ENCODE data around the gene ZNG1A. TPM values are rescaled to one million over a fixed set of nuclear protein-coding genes. Genes with fewer than 3 reads are reported as not detected.
"Not testable (repeated sequence)": the region's sequence is repeated elsewhere in the genome, so short reads cannot be mapped to it uniquely, and the experiment has no call there.

Gene ZNG1A
- total RNA-seq: 10 to 100 TPM; 16.5 to 65.3 (median 32.2) TPM

DNA sequence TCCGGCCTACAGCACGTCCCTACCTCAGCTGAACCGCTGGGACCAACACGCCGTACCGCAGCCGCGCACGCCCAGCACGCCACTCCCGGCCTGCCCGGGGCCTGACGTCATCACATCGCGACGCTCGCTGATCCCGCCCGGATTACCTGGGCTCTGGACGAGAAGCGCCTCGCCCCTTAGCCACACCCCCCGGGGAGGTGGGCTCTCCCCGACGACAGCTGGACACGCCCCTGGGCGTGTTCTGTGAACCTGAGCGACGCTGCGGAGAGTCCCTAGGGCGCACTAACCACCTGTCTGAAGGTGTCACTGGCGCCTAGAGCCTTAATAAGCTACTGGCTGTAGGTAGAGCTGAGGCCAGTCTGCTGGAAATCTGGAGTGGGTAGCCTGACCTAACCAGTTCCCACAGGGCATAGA is at the start of gene ZNG1A:
ZNG1A (minus strand) TSS at position 87 of the 414 bp plus-strand sequence. CDS start 87 bp downstream, outside the sequence.
- H3K4me1 ChIP-seq (replicated peaks in 1 of 2); H3K27ac ChIP-seq; in situ Hi-C loops (cut with MboI; ENCODE audit: low pct_unique_long_range_greater_than_20kb in 2 of 9, low sequenced_read_pairs in 9 of 9, unreplicated experiment in 9 of 9); ATAC-seq (replicated peaks in 6 of 8): not testable (repeated sequence)
- WGBS, 10 experiments: no CpG with 5 or more reads among the region's 32 CpGs
- H3K4me3 ChIP-seq: peak within 1 kb of the TSS in 4 of 5 donors; percentile 22 to 38 (median 34)

DNA sequence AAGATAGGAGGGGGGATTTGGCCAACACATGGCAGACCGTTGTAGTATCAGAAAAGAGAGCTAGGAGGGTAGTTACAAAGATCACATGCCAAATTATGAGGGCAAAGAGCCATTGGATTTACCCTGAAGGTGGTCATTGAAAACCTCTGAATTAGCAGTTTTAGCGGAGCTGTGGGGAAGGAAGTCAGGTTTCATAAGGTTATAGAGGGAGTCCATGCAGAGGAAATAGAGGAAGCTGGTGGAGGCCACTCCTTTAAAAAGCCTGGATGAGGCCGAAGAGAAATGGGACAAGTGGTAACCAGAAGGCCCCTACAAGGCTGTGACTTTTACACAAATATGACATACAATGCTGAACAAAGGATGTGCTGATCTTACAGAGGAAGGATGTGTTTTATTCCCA is 49.0 kb upstream of the ZNG1A start:
- H3K4me1 ChIP-seq (replicated peaks in 1 of 2): no peaks in the 10 kb centered on the region
- no peak overlapping the region for H3K27ac ChIP-seq
- ATAC-seq (replicated peaks in 6 of 8): no peak
- in situ Hi-C loops (cut with MboI; ENCODE audit: low pct_unique_long_range_greater_than_20kb in 2 of 9, low sequenced_read_pairs in 9 of 9, unreplicated experiment in 9 of 9): no loop called here
- WGBS, 10 experiments: 0 to 100% (median 75%) methylated on average over 1 to 3 of the region's 3 CpGs
- no peak overlapping the region for H3K4me3 ChIP-seq

DNA sequence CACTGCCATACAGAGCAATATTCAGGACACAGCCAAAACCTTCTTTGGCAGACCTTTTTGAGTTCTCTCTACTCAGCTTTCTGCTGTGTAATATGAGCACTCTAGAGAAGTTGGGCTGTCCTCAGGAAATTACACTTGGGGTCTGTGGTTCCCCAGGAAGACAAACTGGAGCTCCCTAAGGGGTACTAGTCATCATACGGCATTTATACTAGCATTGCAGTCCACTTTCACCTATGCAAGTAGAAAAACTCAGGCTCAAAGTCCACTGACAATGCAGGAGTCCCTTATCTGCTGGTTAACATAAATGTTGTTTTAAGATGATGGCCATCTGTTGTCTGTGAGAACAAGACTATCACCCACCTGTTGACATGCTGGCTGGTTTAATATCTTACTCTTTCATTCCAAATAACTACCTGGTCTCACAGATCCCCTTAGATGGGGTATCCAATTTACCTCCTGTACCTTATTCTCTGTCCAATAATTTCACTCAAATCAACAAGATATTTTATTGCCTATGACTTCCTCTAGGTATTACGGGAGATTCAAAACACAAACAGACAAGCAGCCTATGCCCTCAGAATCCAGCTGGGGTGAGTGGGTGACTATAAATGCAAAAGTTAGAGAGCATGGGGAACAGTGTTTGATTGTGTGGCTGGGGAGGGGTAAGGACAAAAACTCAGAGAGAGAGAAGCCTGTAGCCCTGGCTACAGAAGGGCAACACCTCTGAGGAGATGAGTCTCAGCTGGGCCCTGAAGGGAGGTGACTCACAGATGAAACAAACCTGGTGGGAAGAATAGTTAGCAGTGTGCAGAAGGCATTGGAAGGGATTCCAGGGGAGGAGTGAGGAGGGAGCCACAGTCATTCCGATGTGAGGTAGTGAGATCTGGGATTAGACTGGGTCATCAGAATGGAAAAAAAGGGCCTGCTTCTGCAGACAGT is 46.0 kb upstream of the ZNG1A start:
- Histone ChIP-seq H3K4me3 (no peak overlapping the region), H3K27ac (no peak overlapping the region), H3K4me1 (replicated peaks in 1 of 2) (no peaks in the 10 kb centered on the region)
- WGBS, 10 experiments: 48 to 100% (median 82%) methylated on average over 1 to 2 of the region's 3 CpGs; no CpG with 5 or more reads in 4 of the 10 experiments
- ATAC-seq (replicated peaks in 6 of 8): peak in 2 of 8 experiments; percentile 61 to 65
- in situ Hi-C loops (cut with MboI; ENCODE audit: low pct_unique_long_range_greater_than_20kb in 2 of 9, low sequenced_read_pairs in 9 of 9, unreplicated experiment in 9 of 9): no loop called here

DNA sequence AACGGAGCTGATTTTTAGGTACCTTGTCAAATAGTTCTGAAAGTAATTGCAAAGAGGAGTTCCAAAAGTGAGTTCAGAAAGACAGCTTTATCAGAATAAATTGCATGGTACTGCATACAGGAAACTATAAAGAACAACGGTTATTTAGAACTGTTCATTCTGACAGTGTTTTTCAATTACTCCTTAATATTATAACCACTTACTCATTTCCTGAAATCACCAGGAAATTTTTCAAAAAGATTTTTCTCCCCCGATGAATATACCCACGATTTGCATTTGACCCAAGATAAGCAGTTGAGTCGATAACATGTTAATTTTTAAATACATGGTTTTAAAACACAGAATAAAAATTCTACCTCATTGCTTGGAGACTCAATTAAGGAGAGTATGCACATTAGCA is 45.2 kb upstream of the ZNG1A start:
- Histone ChIP-seq H3K4me3 (no peak overlapping the region), H3K27ac (no peak overlapping the region), H3K4me1 (replicated peaks in 1 of 2) (no peaks in the 10 kb centered on the region)
- ATAC-seq (replicated peaks in 6 of 8): no peak
- in situ Hi-C loops (cut with MboI; ENCODE audit: low pct_unique_long_range_greater_than_20kb in 2 of 9, low sequenced_read_pairs in 9 of 9, unreplicated experiment in 9 of 9): no loop called here
- 8 to 100% (median 86%) methylated on average over 2 to 5 of the region's 5 CpGs for WGBS, 10 experiments

DNA sequence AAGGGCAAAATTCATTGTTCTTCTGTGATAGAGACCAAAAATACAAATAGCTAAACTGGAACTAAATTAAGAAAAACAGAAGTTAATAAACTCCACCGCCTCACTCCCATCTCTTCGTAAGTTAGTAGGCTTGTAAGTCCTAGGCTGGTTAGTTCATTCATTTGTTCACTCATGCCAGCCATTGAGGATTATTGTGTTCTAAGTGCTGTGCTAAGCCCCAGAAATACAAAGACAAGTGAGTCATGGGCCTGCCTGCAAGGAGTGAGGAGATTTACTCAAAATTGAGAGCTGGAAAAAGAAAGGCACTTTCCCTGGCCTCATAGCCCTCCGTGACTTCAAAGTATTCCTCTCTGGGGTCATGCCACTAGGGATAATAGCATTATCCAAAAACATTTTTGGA is 44.3 kb upstream of the ZNG1A start:
- no peak overlapping the region for H3K27ac ChIP-seq

DNA sequence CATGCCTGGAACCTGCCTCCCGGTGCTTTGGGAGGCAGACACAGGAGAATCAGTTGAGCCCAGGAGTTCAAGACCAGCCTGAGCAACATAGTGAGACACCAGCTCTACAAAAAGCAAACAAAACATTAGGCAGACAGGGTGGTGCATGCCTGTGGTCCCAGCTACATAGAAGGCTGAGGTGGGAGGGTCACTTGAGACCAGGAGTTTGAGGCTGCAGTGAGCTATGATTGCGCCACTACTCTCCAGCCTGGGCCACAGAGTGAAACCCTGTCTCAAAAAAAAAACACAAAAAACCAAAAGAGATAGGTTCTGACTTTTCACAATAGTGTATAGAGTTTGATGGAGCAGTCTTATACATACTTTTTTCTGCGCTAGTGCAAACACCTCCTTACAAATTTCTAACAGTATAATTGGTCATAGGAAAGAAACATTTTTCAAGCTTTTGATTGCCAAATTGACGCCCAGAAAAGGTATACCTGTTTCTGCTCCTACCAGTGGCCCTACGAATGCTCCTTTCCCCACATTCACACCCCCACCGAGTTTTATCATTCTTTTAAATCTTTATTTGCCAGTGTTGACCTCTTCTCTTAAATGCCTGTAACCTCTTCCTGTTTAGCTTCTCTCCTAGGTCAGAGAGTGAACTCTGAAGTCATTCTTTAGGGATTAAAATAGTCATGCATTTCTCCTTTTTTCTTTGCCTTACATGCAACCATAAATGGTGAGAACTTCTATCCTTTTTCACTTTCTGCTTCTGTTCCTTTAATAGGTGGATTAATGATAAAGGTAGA is 43.3 kb upstream of the ZNG1A start:
- Histone ChIP-seq H3K4me3 (no peak overlapping the region), H3K4me1 (replicated peaks in 1 of 2) (no peaks in the 10 kb centered on the region), H3K27ac (no peak overlapping the region)
- no peak for ATAC-seq (replicated peaks in 6 of 8)
- 22 to 80% (median 58%) methylated on average over 2 to 6 of the region's 6 CpGs for WGBS, 10 experiments
- in situ Hi-C loops (cut with MboI; ENCODE audit: low pct_unique_long_range_greater_than_20kb in 2 of 9, low sequenced_read_pairs in 9 of 9, unreplicated experiment in 9 of 9): no loop called here

More for the DNA sequence above, 44.3 kb upstream of the ZNG1A start:
- in situ Hi-C loops (cut with MboI; ENCODE audit: low pct_unique_long_range_greater_than_20kb in 2 of 9, low sequenced_read_pairs in 9 of 9, unreplicated experiment in 9 of 9): no loop called here
- ATAC-seq (replicated peaks in 6 of 8): no peak
- no peak overlapping the region for H3K4me3 ChIP-seq
- H3K4me1 ChIP-seq (replicated peaks in 1 of 2): no peaks in the 10 kb centered on the region
- 0 to 95% (median 54%) methylated on average over 1 to 3 of the region's 3 CpGs; no CpG with 5 or more reads in 3 of the 10 experiments for WGBS, 10 experiments

DNA sequence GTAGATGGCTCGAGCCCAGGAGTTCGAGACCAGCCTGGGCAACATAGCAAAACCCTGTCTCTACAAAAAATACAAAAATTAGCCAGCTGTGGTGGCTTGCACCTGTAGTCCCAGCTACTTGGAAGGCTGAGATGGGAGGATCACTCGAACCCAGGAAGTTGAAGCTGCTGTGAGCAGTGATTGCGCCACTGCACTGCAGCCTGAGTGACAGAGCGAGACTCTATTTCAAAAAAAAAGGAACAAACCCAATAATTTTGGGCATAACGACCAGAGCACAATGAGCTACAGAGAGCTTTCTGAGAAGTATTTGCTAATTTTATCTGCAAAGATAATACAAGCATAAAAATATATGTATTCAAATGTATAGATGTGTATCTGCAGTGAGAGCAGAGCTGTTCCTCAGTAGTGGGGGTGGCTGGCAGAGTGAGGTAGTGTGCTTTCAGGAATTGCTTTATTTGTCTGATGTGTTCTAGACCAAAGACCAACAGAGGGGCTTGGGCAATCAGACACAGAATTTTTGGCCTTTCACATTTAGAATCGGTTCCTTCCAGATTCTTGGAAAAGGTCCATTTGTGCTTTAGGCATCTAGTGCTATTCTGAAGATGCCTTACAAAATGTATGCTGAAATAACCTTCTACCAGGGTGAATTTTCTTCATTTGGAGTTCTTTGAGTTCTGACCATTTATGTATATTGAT is 41.0 kb upstream of the ZNG1A start:
- Histone ChIP-seq H3K4me3 (no peak overlapping the region), H3K27ac (no peak overlapping the region), H3K4me1 (replicated peaks in 1 of 2) (no peaks in the 10 kb centered on the region)
- 0 to 100% (median 60%) methylated on average over 1 to 5 of the region's 7 CpGs; no CpG with 5 or more reads in 1 of the 10 experiments for WGBS, 10 experiments
- no peak for ATAC-seq (replicated peaks in 6 of 8)
- in situ Hi-C loops (cut with MboI; ENCODE audit: low pct_unique_long_range_greater_than_20kb in 2 of 9, low sequenced_read_pairs in 9 of 9, unreplicated experiment in 9 of 9): no loop called here

DNA sequence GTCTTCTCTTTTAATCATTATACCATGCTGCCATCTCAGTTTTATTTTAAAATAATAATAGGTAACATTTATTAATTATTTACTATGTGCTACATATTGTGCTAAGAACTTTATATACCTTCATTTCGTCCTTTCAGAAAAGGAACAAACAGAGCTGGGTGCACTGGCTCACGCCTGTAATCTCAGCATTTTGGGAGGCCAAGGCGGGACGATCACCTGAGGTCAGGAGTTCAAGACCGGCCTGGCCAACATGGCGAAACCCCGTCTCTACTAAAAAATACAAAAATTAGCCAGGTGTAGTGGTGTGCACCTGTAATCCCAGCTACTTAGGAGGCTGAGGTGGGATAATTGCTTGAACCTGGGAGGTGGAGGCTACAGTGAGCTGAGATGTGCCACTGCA is 40.2 kb upstream of the ZNG1A start:
- ATAC-seq (replicated peaks in 6 of 8); in situ Hi-C loops (cut with MboI; ENCODE audit: low pct_unique_long_range_greater_than_20kb in 2 of 9, low sequenced_read_pairs in 9 of 9, unreplicated experiment in 9 of 9); H3K4me3 ChIP-seq; H3K27ac ChIP-seq; H3K4me1 ChIP-seq (replicated peaks in 1 of 2): not testable (repeated sequence)
- WGBS, 10 experiments: 53 to 100% (median 74%) methylated on average over 1 to 7 of the region's 7 CpGs; no CpG with 5 or more reads in 4 of the 10 experiments

DNA sequence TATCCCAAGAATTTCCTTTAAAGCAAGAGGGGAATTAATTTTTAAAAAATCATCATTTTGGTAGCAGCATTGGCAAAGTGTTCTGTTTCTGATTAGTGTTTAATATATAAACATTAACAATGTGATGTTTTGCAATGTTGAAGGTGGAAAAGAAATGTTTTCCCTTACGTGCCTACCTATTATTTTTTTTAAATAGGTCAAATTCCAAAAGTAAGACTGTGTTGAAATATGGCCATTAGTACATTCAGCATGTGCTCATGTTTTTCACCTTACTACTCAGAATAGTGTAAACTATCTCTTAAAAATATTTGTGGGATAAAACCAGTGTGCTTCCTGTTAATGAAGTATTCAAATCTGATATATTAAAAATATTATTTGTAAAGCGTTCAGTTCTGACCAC is 39.1 kb upstream of the ZNG1A start:
- ATAC-seq (replicated peaks in 6 of 8): no peak
- WGBS, 10 experiments: 0 to 100% (median 85%) methylated on average over 1 to 2 of the region's 2 CpGs; no CpG with 5 or more reads in 2 of the 10 experiments
- in situ Hi-C loops (cut with MboI; ENCODE audit: low pct_unique_long_range_greater_than_20kb in 2 of 9, low sequenced_read_pairs in 9 of 9, unreplicated experiment in 9 of 9): no loop called here
- no peak overlapping the region for H3K27ac ChIP-seq
- H3K4me1 ChIP-seq (replicated peaks in 1 of 2): no peaks in the 10 kb centered on the region
- no peak overlapping the region for H3K4me3 ChIP-seq

DNA sequence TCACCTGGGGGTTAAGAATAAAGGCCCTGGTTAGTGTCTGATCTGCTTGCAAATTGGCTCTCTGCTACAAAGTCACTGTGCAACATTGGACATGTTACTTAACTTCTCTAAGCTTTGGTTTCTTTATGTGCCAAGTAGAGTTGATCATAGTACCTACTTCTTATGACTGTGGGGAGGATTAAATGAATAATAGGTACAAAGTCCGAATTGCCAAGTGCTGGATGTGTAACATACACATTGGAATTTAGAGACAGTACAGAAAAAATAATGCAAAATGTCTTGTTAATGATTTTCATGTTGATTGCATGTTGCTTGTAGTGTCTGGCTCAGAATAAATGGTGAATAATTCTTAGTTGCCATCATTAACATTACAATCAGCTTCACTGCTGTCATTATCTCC is 38.0 kb upstream of the ZNG1A start:
- in situ Hi-C loops (cut with MboI; ENCODE audit: low pct_unique_long_range_greater_than_20kb in 2 of 9, low sequenced_read_pairs in 9 of 9, unreplicated experiment in 9 of 9): no loop called here

DNA sequence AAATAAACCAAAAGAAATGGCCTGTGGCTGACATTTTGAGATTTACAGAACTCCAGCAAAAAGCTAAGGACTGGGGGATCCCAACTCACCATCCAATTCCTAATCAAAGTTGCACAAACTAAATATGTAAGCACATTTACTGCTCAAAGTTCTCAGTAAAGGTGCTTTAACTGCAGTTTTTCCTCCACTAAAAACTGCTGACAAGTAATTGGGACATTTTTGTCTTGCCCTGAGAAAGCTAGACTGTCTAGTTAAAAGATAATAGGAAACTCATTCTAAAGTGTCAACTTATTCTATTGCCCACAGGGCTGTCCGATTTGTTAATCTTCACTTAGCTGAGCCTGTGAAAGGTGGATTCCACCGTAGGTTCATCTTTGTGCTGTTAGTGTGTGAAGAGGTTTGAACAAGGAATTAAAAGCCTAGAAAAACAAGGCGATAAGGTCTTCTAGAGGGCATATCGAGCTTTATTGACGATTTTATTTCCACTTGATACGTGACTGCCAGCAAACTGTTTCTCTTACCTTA is 36.8 kb upstream of the ZNG1A start:
- H3K4me3 ChIP-seq: no peak overlapping the region
- ATAC-seq (replicated peaks in 6 of 8): no peak
- in situ Hi-C loops (cut with MboI; ENCODE audit: low pct_unique_long_range_greater_than_20kb in 2 of 9, low sequenced_read_pairs in 9 of 9, unreplicated experiment in 9 of 9): no loop called here
- H3K4me1 ChIP-seq (replicated peaks in 1 of 2): no peaks in the 10 kb centered on the region
- 25 to 83% (median 66%) methylated on average over 1 to 6 of the region's 6 CpGs; no CpG with 5 or more reads in 2 of the 10 experiments for WGBS, 10 experiments
- H3K27ac ChIP-seq: no peak overlapping the region

More for the DNA sequence above, 38.0 kb upstream of the ZNG1A start:
- ATAC-seq (replicated peaks in 6 of 8): no peak
- no peak overlapping the region for H3K4me3 ChIP-seq
- 0 to 67% (median 45%) methylated on average over 1 of the region's 1 CpG; no CpG with 5 or more reads in 4 of the 10 experiments for WGBS, 10 experiments
- H3K4me1 ChIP-seq (replicated peaks in 1 of 2): no peaks in the 10 kb centered on the region
- H3K27ac ChIP-seq: no peak overlapping the region

DNA sequence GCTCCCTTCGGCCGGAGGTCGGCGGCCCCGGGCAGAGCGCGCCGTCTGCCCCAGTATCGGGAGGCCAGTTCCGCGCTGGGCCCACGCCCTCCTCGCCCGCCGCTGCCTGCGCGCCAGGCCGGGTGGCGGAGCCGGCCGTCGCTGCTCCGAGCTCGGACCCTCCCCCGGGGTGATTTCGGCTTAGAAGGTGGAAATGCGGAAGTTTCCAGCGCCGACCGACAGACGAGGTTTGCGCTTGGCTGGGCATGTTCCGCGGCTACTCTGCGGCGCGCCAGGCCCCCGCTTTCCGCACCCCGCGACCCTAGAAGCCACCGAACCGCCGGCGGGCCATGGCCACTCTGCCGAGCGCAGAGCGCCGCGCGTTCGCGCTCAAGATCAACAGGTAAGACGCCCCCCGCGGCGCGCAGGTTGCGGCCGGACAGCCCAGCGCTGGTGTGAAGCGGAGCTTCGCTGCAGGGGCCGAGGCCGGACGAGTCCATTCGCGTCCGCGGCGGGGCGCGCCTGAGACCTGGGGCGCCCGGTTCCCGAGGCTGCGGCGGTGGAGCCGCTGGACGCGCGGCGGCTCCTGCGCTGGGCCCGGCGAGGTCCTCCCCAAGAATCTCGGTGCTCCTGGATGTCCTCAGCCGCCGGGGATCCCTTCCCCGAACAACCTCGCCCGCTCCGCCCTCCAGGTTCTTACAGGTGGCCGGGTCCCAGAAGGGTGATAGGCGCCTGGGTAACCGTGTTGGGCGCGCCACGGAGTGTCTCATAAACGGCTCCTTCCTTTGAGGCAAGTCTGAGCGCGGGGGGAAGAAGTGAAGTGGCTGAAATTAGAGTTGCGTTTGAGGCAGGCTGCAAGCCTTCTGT is 36.0 kb upstream of the ZNG1A start, which contains the start of gene DOCK8:
DOCK8 (plus strand) TSS at position 218 of the 846 bp plus-strand sequence; CDS start at position 330, 112 bp downstream.
- ATAC-seq (replicated peaks in 6 of 8): peak; percentile 52 to 95 (median 74)
- in situ Hi-C loops (cut with MboI; ENCODE audit: low pct_unique_long_range_greater_than_20kb in 2 of 9, low sequenced_read_pairs in 9 of 9, unreplicated experiment in 9 of 9): no loop called here
- 0 to 15% (median 5%) methylated on average over 4 to 10 of the region's 103 CpGs; no CpG with 5 or more reads in 3 of the 10 experiments for WGBS, 10 experiments
- no peak within 1 kb of the TSS for H3K27ac ChIP-seq
- peak within 1 kb of the TSS; percentile 23 to 39 (median 31) for H3K4me3 ChIP-seq
- H3K4me1 ChIP-seq (replicated peaks in 1 of 2): no peaks in the 10 kb centered on the region
